Measurements from ENCODE around the gene OR10A4.
"Not testable (repeated sequence)": the region's sequence is repeated elsewhere in the genome, so short reads cannot be mapped to it uniquely, and the experiment has no call there.

Gene OR10A4

GRCh38 chr11:6900327-6900999 lies 24.0 kb downstream of the OR10A4 start:
- DNase-seq: no peak

- not testable (repeated sequence) for DNase-seq
These were observed 28.4 kb downstream of the OR10A4 start for GRCh38 chr11:6904804-6905203.

- DNase-seq: no peak
These were observed 35.0 kb downstream of the OR10A4 start for GRCh38 chr11:6911378-6911777.

- DNase-seq: no peak
These were observed 35.5 kb downstream of the OR10A4 start for GRCh38 chr11:6911948-6912347.

- DNase-seq: no peak
These were observed 43.3 kb downstream of the OR10A4 start for GRCh38 chr11:6919698-6920097.

- DNase-seq: no peak
These were observed 44.3 kb downstream of the OR10A4 start, which contains the start of gene OR2D3 for GRCh38 chr11:6920702-6921101. Gene OR2D3 (plus strand): TSS chr11:6921002. CDS start chr11:6921002, 0 bp downstream.

- no peak for DNase-seq
These were observed 48.7 kb downstream of the OR10A4 start for GRCh38 chr11:6925007-6925577.

GRCh38 chr11:6925636-6926207 lies 49.3 kb downstream of the OR10A4 start:
- no peak for DNase-seq

- DNase-seq: no peak
These were observed 50.0 kb downstream of the OR10A4 start, which contains the start of gene ZNF215 for GRCh38 chr11:6926208-6927029. Gene ZNF215 (plus strand): TSS chr11:6926426. CDS start chr11:6932273, 5,847 bp downstream.

- no peak for DNase-seq
These were observed 50.7 kb downstream of the OR10A4 start for GRCh38 chr11:6927030-6927617.
